Choroid plexus epithelial cell (primary cell): ENCODE data around the gene ZFAND2B.
A peak's percentile ranks its signal among the peaks of the same experiment; 100 is the strongest.

ENCODE experiments used
- DNase-seq: peaks from one replicate; pipeline ENCODE4 v3.0.0-alpha.2; 2010; ENCODE audit warnings: low read depth
- H3K4me3 ChIP-seq: 2 replicates; pipeline ENCODE4 v1.5.1; 2011; ENCODE audit warnings: low read depth, mild to moderate bottlenecking, control low read depth, low read length, moderate library complexity
- CTCF ChIP-seq: conservative IDR thresholded peaks from 2 replicates; pipeline ENCODE4 v1.5.1; 2011; ENCODE audit warnings: low read depth, mild to moderate bottlenecking, control low read depth, inconsistent platforms, low read length, moderate library complexity

The ZFAND2B gene

GRCh38 chr2:219161097-219161496 is 45.5 kb upstream of the ZFAND2B start:
- no peak for TF ChIP-seq CTCF
- H3K4me3 ChIP-seq = peak overlapping the region; percentile 83
- no peak for DNase-seq

GRCh38 chr2:219163156-219163555 is 43.4 kb upstream of the ZFAND2B start:
- H3K4me3 ChIP-seq = no peak overlapping the region
- TF ChIP-seq CTCF = no peak
- no peak for DNase-seq

- no peak for TF ChIP-seq CTCF
- H3K4me3 ChIP-seq = no peak overlapping the region
- no peak for DNase-seq
Measured at GRCh38 chr2:219165058-219165911, 41.3 kb upstream of the ZFAND2B start.

- no peak for DNase-seq
- TF ChIP-seq CTCF = no peak
- H3K4me3 ChIP-seq = no peak overlapping the region
Measured at GRCh38 chr2:219167997-219168396, 38.6 kb upstream of the ZFAND2B start.

GRCh38 chr2:219168526-219168925 is 38.1 kb upstream of the ZFAND2B start:
- TF ChIP-seq CTCF = no peak
- DNase-seq = no peak
- H3K4me3 ChIP-seq = no peak overlapping the region

GRCh38 chr2:219168932-219169331 is 37.6 kb upstream of the ZFAND2B start:
- no peak for DNase-seq
- TF ChIP-seq CTCF = no peak
- no peak overlapping the region for H3K4me3 ChIP-seq

GRCh38 chr2:219169930-219170654 is 36.5 kb upstream of the ZFAND2B start, which contains the start of gene SLC23A3:
Gene SLC23A3, minus strand, starts transcription at chr2:219170029. Its CDS starts 45 bp downstream, at chr2:219169984.
- no peak within 1 kb of the TSS for H3K4me3 ChIP-seq
- no peak for DNase-seq
- no peak for TF ChIP-seq CTCF
